IPS-18c (cell line): Measurements from ENCODE around the gene MEOX1.

ENCODE experiments used
- H3K4me3 ChIP-seq: 2 replicates; pipeline ENCODE4 v1.7.0; 2013; ENCODE audit warnings: low read depth, mild to moderate bottlenecking, low read length, moderate library complexity; ENCODE audit not compliant: insufficient read depth
- H3K9me3 ChIP-seq: one replicate; pipeline ENCODE4 v1.6.1; 2013; ENCODE audit warnings: mild to moderate bottlenecking, low read length, moderate library complexity; ENCODE audit not compliant: control insufficient read depth, insufficient read depth

MEOX1 gene

GRCh38 chr17:43661699-43662412 lies at the start of gene MEOX1:
Gene MEOX1, minus strand, starts transcription at chr17:43661922. Its CDS starts 388 bp downstream, at chr17:43661534.
- no peak within 1 kb of the TSS; the same call in 1 of the 2 replicates for H3K4me3 ChIP-seq
- peaks cover 2% of the 10 kb centered on the region for H3K9me3 ChIP-seq

DNA sequence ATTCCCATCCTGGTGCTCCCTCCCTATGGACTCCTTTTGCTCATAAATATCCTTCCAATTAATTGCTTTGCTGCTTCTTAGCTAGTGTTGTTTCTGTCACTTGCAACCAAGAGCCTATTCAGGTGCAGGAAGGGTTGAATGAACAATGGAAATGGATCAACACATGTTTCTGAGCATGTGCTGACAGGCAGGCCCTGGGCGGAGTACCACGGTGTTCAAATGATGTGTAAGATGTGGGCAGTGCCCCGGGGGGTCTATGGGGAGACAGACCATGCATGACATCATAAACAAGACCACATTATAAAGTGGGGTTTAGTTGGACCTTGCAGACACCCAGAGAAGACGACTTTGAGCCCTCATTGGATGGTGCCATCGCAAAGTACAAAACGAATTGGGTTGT lies 48.4 kb upstream of the MEOX1 start:
- Histone ChIP-seq H3K9me3 (no peaks in the 10 kb centered on the region), H3K4me3 (no peak overlapping the region)

GRCh38 chr17:43709210-43709609 lies 47.5 kb upstream of the MEOX1 start:
- Histone ChIP-seq H3K9me3 (no peaks in the 10 kb centered on the region), H3K4me3 (no peak overlapping the region)

DNA sequence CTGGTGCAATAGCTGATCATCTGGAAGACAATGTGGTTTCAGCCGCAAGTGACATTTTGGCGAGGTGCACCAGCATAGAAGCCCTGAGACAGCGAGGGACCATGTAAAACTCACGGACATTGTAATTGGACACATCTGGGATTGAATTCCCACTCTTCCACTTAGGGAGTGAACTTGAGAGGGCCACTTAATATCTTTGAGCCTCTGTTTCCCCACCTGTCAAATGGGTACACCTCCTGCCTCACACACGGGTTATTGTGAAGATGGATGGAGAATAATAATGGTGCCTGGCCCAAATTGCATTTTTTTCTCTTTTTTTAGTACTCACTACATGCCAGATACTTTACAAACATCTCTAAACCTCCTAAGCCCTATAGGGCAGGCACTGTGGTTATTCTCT lies 45.5 kb upstream of the MEOX1 start:
- H3K4me3 ChIP-seq: no peak overlapping the region

DNA sequence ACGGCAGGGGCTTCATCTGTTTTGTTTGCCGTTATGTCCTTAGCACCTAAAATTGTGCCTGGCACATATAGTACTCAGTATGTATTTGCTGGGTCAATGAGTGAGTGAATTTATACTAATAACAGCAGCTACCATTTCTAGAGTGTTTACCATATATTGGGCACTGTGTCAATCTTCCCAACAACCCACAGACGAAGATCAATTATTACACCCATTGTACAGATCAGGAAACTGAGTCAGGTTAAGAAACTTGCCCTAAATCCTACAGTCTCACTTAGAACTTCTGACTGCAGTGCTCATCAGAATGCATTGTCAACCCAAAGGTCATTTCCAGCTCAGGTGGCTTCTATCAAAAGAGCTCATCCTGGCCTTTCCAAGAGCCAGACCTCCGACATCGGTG lies 44.5 kb upstream of the MEOX1 start:
- H3K9me3 ChIP-seq: peaks cover 2% of the 10 kb centered on the region
- no peak overlapping the region for H3K4me3 ChIP-seq

More for the DNA sequence above, 45.5 kb upstream of the MEOX1 start:
- H3K9me3 ChIP-seq: peaks cover 2% of the 10 kb centered on the region

DNA sequence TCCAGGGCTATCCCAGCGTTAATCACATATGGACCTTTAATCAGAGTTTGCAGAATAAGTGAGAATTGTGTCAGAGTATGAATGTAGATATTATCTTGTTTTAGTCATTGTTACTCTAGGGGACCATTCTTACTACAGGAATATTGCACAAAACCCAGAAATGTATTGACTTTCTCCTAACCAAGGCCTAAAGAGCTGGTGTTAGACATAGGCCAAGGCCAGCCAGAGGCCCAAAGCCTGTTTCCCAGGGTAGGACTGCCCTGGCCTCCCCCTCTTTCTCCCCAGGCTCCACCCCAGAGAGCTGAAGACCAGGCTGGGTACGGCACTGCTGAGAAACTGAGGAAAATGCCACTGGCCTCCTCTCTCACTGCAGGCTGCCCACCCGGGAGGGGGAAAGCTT lies 41.9 kb upstream of the MEOX1 start:
- H3K9me3 ChIP-seq: peaks cover 2% of the 10 kb centered on the region
- H3K4me3 ChIP-seq: no peak overlapping the region

DNA sequence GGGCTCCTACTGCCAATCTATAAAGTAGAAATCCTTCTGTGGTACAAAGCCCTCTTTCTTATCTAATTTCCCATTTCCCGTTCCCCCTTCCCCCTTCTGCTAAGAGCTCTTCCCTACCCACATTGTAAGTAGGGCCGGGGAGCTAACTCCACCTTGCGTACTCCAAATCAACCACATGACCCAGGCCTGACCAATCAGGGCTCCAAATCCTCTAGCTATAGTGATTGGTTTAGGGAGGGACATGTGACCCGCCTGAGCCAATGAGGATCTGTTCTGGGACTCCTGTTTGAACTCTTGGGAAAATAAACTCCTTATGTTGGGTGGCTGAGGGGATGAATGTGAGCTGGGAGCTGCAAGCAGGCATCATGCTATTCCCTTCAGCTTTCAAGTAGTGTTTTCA lies 40.9 kb upstream of the MEOX1 start:
- peaks cover 2% of the 10 kb centered on the region for H3K9me3 ChIP-seq
- H3K4me3 ChIP-seq: no peak overlapping the region

DNA sequence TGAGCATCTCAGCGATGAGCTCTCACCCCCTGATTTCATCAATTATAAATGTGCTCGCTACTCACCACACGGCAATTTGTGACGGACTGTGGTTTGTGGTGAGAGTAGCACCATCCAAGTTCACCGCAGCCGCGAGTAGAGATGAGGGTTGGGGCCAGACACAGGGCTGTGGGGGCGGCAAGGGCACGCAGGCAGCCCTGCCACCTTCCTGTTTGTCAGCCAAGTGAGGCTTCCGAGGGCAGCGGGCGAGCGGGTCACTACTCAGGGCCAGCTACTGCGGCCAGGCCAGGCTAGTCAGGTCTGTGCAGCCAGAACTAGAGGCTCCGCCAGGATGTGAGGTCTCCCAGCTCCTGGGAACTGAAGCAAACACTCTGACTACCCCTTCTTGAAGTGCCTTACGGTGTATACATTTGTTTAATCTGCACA lies 39.6 kb upstream of the MEOX1 start:
- H3K9me3 ChIP-seq: peaks cover 2% of the 10 kb centered on the region
- no peak overlapping the region for H3K4me3 ChIP-seq

DNA sequence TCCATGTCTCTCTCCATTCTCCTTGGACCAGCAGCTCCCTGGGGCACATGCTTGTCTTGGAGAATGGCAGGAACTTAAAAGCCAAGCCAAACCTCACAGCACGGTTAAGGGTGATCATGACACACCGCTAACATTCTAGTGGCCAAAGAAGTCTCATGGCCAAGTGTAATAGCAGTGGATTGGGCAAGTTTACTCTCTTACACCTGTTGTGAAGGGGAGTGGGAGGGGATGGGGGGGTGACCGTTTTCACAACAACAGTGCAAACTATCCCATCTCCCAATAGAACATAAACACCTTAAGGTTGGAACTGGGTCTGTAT lies 37.7 kb upstream of the MEOX1 start:
- Histone ChIP-seq H3K4me3 (no peak overlapping the region), H3K9me3 (peaks cover 2% of the 10 kb centered on the region)

- Histone ChIP-seq H3K4me3 (no peak overlapping the region), H3K9me3 (peaks cover 2% of the 10 kb centered on the region)
Measured at GRCh38 chr17:43698678-43699437, 37.1 kb upstream of the MEOX1 start.

DNA sequence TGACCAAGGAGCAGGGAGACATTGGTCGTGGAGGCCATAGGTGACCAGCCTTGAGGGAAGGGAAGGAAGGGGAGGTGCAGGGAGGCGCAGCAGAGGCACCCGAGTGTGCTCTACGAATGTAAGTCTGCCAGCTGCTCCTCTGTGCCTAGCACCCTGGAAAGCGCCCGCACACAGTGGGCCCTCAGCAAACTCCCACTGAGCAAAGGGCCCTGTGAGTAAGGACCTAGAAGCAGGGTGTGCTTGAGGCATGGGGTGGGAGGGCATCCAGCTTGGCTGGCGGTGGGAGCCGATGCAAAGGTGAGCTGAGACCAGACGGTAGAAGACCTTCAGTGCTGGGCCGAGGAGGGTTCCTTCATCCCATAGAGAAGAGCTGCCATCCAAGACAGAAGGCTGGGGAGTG lies 36.2 kb upstream of the MEOX1 start:
- no peak overlapping the region for H3K4me3 ChIP-seq
- peaks cover 2% of the 10 kb centered on the region for H3K9me3 ChIP-seq

GRCh38 chr17:43696891-43697290 lies 35.2 kb upstream of the MEOX1 start:
- H3K4me3 ChIP-seq: no peak overlapping the region
- H3K9me3 ChIP-seq: no peaks in the 10 kb centered on the region

- Histone ChIP-seq H3K4me3 (no peak overlapping the region), H3K9me3 (no peaks in the 10 kb centered on the region)
Measured at GRCh38 chr17:43695970-43696865, 34.5 kb upstream of the MEOX1 start.

- Histone ChIP-seq H3K9me3 (no peaks in the 10 kb centered on the region), H3K4me3 (no peak overlapping the region)
Measured at GRCh38 chr17:43694081-43694870, 32.6 kb upstream of the MEOX1 start.

DNA sequence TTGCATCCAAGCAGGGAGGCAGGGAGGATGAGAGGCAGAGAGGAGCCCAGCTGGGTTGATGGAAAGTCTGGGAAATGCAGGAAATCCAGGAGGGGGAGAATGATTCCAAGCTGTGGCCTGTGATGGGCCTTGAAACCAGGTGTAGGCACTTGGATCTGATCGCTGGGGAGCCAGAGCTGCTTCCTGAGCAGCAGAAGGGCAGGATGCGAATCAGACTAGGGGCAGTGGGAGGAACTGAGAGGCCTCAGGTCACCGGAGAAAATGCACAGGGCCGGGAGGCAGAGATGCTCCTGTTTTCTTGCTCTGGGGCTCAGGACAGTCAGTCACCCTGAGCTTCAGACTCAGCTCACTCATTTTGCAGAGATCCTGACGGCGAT lies 29.6 kb upstream of the MEOX1 start:
- Histone ChIP-seq H3K9me3 (no peaks in the 10 kb centered on the region), H3K4me3 (no peak overlapping the region)

- Histone ChIP-seq H3K4me3 (no peak overlapping the region), H3K9me3 (no peaks in the 10 kb centered on the region)
Measured at GRCh38 chr17:43690624-43691316, 29.0 kb upstream of the MEOX1 start.

- H3K9me3 ChIP-seq: no peaks in the 10 kb centered on the region
- H3K4me3 ChIP-seq: no peak overlapping the region
Measured at GRCh38 chr17:43689814-43690213, 28.1 kb upstream of the MEOX1 start.
